Ovary (tissue), 9 donors: ENCODE measurements around the gene FBXW8. TPM values are rescaled to one million over a fixed set of nuclear protein-coding genes. Genes with fewer than 3 reads are reported as not detected.

ENCODE experiments used
- DNase-seq, 5 donors: peaks; one replicate each; pipeline ENCODE4 v3.0.0-alpha.2; 2019 to 2020
- H3K27ac ChIP-seq, 2 donors: fragments of 200-600 bp; one replicate each; pipeline versions ENCODE4 v1.5.1 to v1.8.0; 2019 to 2022
- H3K27me3 ChIP-seq: fragments of 200-600 bp; one replicate; pipeline ENCODE4 v1.8.0; 2022
- H3K36me3 ChIP-seq: fragments of 200-600 bp; sonication (generic); one replicate; pipeline ENCODE4 v1.5.1; 2019
- H3K4me1 ChIP-seq: one replicate; pipeline ENCODE4 v1.8.1; 2013; ENCODE audit warnings: mild to moderate bottlenecking, moderate library complexity; ENCODE audit not compliant: insufficient read depth
- H3K4me3 ChIP-seq: fragments of 200-600 bp; sonication (generic); one replicate; pipeline ENCODE4 v1.5.1; 2017
- H3K9me3 ChIP-seq, 2 donors: fragments of 200-600 bp in 1 of 2; sonication (generic) in 1 of 2; one replicate each; pipeline versions ENCODE4 v1.5.1 to v1.8.1; 2013 to 2019; ENCODE audit warnings: mild to moderate bottlenecking in 1 of 2, moderate library complexity in 1 of 2
- CTCF ChIP-seq, 3 donors: fragments of 450-650 bp in 2 of 3; fragments of 200-600 bp in 1 of 3; IDR thresholded peaks; one replicate each; pipeline versions ENCODE4 v1.5.1 to v1.8.0; 2016 to 2022; ENCODE audit warnings: antibody characterized with exemption in 3 of 3, mild to moderate bottlenecking in 1 of 3
- EP300 ChIP-seq: sonication (generic); formaldehyde crosslinking; IDR thresholded peaks from one replicate; pipeline ENCODE4 v1.6.1; 2017; ENCODE audit warnings: antibody characterized with exemption
- POLR2A ChIP-seq: fragments of 450-650 bp; IDR thresholded peaks from one replicate; pipeline ENCODE4 v1.6.1; 2017; ENCODE audit warnings: antibody characterized with exemption, mild to moderate bottlenecking, moderate library complexity
- WGBS, 3 donors: extraction: QIAGEN DNeasy Blood & Tissue Kit in 1 of 3; methylation state at CpG; one replicate each; pipeline versions ENCODE4 v1.1.5 to v1.1.7; 2013 to 2017; 5-methylcytosine and 5-hydroxymethylcytosine counted together
- intact Hi-C, 4 donors: fragments of 100-400 bp; cut with DNase I; formaldehyde crosslinking; loops; one replicate each; pipeline versions ENCODE4 v1.11.0 to v1.15.1; 2022 to 2023
- polyA plus RNA-seq, 2 donors: library from polyadenylated mRNA; stranded (reverse); fragments of 200-250 nt in 1 of 2; fragments of 350-450 nt in 1 of 2; fragmentation: Illumina TruSeq in 1 of 2; extraction: RNeasy Lipid Tissue Mini Kit (QIAGEN cat#74804) in 1 of 2; gene quantifications; one replicate each; pipeline ENCODE4 v1.2.3, GENCODE V29; 2013 to 2014
- total RNA-seq, 7 donors: library from RNA; depleted of rRNA in 2 of 7; stranded (reverse); fragments of >200 nt in 2 of 7; fragmentation: NEBNext Ultra II Directional in 3 of 7; extraction: Animal tissue kit (Norgen Biotek cat#: 25700) in 3 of 7; gene quantifications; one replicate each; pipeline versions ENCODE4 v1.1.0 to v1.2.4, GENCODE V29; 2016 to 2023
- donor health status: DM: no; HTN: no; CAD: no; lungs with moderate emphysema.
- donor health status: DM: no; HTN: no; CAD: no.
- donor health status: Bipolar disorder and iron deficiency.
- donor health status: DM: yes; HTN: yes; CAD: no.
- donor health status: DM: no; HTN: no; CAD: no.
- donor health status: DM: yes; HTN: yes; CAD: no.

FBXW8 gene
- total and polyA plus RNA-seq, 9 donors: 7.4 to 23.1 (median 16.6) TPM

DNA sequence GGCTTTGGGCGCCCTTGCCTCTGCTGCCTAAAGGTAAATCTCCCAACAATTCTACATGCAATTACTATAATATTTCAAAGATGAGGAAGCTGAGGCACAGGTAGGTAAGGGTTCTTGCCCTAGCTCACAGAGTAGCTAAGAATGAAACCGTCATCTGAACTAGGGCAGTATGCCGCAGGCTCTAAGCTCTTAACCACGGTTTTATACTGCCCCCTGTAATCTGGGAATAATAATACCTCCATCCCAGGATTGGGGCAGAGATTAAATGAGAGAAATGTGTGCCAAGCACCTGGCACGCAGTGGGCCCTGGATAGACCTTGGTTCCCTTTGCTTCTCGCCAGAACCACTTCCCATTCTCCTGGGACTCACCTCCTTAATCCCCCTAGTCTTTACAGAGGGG is 28.0 kb upstream of the FBXW8 start:
- no peaks in the 10 kb centered on the region for H3K27me3 ChIP-seq
- no peaks in the 10 kb centered on the region for H3K9me3 ChIP-seq
- no peaks in the 10 kb centered on the region for H3K36me3 ChIP-seq
- DNase-seq: no peak
- intact Hi-C loops: no loop called here
- H3K4me3 ChIP-seq: no peak overlapping the region
- TF ChIP-seq CTCF (IDR thresholded peaks at IDR 0.05) (no peak), POLR2A (no peak), EP300 (no peak)
- no peak overlapping the region for H3K27ac ChIP-seq
- WGBS, 3 donors: 20 to 28% (median 21%) methylated on average over 6 of the region's 6 CpGs
- H3K4me1 ChIP-seq: peaks cover 1% of the 10 kb centered on the region

GRCh38 chr12:116884871-116885270 is 25.9 kb upstream of the FBXW8 start:
- Histone ChIP-seq H3K27ac (no peak overlapping the region), H3K36me3 (no peaks in the 10 kb centered on the region), H3K4me1 (peaks cover 1% of the 10 kb centered on the region), H3K9me3 (no peaks in the 10 kb centered on the region), H3K4me3 (no peak overlapping the region), H3K27me3 (no peaks in the 10 kb centered on the region)
- 78 to 89% (median 83%) methylated on average over 3 of the region's 3 CpGs for WGBS, 3 donors
- DNase-seq: no peak
- intact Hi-C loops: no loop called here
- no peak for TF ChIP-seq POLR2A
- no peak for TF ChIP-seq CTCF (IDR thresholded peaks at IDR 0.05)
- no peak for TF ChIP-seq EP300

GRCh38 chr12:116885491-116885890 is 25.3 kb upstream of the FBXW8 start:
- Histone ChIP-seq H3K4me1 (no peaks in the 10 kb centered on the region), H3K36me3 (no peaks in the 10 kb centered on the region), H3K9me3 (no peaks in the 10 kb centered on the region), H3K4me3 (no peak overlapping the region), H3K27me3 (no peaks in the 10 kb centered on the region), H3K27ac (no peak overlapping the region)
- 57 to 76% (median 64%) methylated on average over 2 of the region's 2 CpGs for WGBS, 3 donors
- DNase-seq: no peak
- intact Hi-C loops: no loop called here
- TF ChIP-seq EP300 (no peak), POLR2A (no peak), CTCF (IDR thresholded peaks at IDR 0.05) (no peak)

GRCh38 chr12:116887244-116887643 is 23.5 kb upstream of the FBXW8 start:
- H3K27me3 ChIP-seq: no peaks in the 10 kb centered on the region
- no peak overlapping the region for H3K4me3 ChIP-seq
- H3K27ac ChIP-seq: no peak overlapping the region
- WGBS, 3 donors: 88 to 100% (median 95%) methylated on average over 1 of the region's 1 CpG
- no peak for DNase-seq
- intact Hi-C loops: no loop called here
- H3K36me3 ChIP-seq: no peaks in the 10 kb centered on the region
- no peaks in the 10 kb centered on the region for H3K9me3 ChIP-seq
- H3K4me1 ChIP-seq: no peaks in the 10 kb centered on the region
- TF ChIP-seq EP300: no peak
- no peak for TF ChIP-seq CTCF (IDR thresholded peaks at IDR 0.05)
- TF ChIP-seq POLR2A: no peak

GRCh38 chr12:116887897-116888296 is 22.9 kb upstream of the FBXW8 start:
- no peak overlapping the region for H3K4me3 ChIP-seq
- intact Hi-C loops: no loop called here
- no peak for DNase-seq
- WGBS, 3 donors: 57 to 72% (median 62%) methylated on average over 6 of the region's 6 CpGs
- TF ChIP-seq POLR2A: no peak
- no peak for TF ChIP-seq EP300
- no peak for TF ChIP-seq CTCF (IDR thresholded peaks at IDR 0.05)
- H3K27me3 ChIP-seq: no peaks in the 10 kb centered on the region
- no peaks in the 10 kb centered on the region for H3K9me3 ChIP-seq
- H3K4me1 ChIP-seq: no peaks in the 10 kb centered on the region
- H3K36me3 ChIP-seq: no peaks in the 10 kb centered on the region
- H3K27ac ChIP-seq: no peak overlapping the region
